Kidney tubule cell (primary cell): ENCODE results near the gene NOXA1.
"Not testable (repeated sequence)": the region's sequence is repeated elsewhere in the genome, so short reads cannot be mapped to it uniquely, and the experiment has no call there.

ENCODE experiments used
- DNase-seq: peaks from one replicate; pipeline ENCODE4 v3.0.0-alpha.2; 2018; ENCODE audit warnings: low spot score

Gene NOXA1

DNA sequence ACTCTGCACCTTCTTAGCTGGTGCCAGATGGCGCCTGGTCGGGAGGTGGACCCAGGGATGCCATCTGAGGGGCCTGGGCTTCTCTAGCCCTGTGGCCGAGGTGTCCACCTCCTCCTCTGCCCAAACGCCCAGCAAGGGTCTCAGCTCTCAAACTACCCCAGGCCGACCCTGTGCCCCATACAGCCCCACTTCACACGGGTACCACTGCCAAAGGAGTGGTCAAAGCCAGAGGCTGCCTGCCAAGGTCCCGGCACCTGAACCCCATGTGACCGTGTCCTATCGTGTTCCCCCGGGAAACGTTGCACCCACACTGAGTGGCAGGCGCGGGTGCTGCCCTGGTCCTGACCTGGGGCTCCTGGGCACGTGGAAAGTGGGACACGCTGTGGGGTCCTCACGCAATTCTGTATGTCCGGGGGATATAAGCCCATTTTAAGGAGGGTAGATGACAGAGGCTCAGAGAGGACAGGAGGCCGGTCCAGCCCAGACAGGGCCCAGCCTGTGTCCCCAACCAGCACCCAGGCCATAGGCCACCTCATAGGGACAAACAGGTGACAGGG, 16.0 kb downstream of the NOXA1 start:
- DNase-seq, result no peak

DNA sequence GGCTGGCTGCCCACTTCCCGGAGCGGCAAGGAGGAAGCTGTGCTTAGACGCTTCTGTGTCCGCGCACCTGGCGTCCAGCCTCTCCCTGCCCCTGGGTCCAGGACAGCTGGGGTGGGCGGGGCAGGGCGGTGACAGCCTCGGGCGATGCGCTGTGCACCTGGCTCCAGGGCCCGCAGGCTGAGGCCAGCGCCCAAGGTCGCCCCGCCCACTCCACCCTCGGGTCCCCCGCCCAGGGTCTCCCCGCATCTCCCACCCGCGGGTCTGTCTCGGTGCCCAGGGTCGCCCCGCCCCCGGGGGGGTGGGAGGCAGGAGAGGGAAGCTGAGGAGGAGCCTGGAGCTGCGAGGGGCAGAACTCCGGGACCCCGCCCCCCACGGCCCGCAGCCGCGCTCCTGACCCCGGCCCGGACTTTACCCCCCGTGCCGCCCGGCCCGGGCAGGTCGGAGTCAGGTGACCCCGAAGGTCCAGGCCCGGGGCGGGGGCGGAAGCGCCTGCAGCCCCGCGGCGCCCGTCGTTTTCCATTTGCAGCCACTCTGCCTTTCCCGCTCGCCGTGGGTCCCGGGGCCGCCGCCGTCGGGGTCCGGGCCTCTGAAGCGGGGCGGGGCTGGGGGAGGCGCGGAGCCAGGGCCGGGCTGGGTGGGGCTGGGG, 18.2 kb downstream of the NOXA1 start, which contains the start of gene ENTPD8:
ENTPD8 (minus strand) TSS at position 69 of the 646 bp plus-strand sequence. CDS start 3,072 bp downstream, outside the sequence.
- peak; percentile 56 for DNase-seq

DNA sequence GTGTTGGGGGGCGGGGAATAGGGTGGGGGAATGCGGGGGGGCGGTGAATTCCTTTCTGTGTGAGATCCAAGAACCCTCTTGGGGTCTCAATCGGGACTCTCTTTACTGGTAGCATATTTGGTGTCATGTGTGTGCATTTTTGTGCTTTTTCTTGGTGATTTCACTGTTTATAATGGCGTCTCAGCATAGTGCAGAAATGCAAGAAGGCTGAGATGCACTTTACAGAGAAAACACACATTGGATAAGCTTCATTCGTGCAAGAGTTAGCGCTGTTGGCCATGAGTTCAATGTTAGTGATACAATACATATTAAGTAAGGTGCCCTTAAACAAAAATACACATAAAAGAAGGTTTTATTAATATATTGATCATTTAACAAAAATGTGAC, 18.7 kb downstream of the NOXA1 start:
- DNase-seq, result no peak

DNA sequence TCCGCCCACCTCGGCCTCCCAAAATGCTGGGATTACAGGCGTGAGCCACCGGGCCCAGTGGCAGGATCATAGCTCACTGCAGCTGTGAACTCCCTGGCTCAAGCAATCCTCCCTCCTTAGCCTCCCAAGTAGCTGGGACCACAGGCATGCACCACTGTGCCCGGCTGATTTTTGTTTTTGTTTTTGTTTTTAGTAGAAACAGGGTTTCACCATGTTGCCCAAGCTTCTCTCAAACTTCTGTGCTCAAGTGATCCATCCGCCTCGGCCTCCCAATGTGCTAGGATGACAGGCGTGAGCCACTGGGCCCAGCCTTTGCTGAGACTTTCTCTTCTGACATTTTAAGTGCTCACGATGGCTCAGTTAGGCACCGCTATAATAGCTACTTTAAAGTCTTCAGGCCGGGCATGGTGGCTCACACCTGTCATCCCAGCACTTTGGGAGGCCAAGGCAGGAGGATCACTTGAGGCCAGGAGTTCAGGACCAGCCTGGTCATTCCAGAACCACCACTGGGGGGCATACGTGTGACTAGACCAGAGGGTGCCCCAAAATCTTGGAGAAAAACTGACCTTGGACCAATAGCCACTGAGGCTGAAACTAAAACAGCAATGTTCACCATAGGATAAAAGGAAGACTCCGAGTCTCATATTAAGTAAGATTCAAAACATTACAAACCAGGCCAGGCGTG, 21.1 kb downstream of the NOXA1 start:
- no peak for DNase-seq

DNA sequence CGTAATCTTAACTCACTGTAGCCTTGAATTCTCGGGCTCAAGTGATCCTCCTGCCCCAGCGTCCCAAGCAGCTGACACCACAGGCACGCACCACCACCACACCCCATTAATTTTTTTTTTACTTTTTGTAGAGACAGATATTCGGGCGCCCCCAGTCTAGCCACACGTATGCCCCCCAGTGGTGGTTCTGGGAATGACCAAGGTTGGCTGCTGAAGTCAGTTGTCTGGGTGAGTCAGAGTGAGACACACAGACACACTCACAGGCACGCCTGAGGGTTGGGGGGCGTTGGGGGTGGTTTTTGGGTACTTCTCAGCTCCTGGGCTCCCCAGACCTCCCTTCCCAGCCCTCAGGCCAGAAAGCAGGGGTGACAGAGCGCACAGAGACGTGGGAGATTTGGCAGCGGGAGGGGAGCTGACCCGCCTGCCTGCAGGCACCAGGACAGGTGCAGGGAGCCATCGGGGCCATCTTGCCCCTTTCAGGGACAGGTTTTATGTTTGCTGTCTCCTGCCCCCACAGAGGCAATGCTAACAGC, 22.1 kb downstream of the NOXA1 start:
- DNase-seq, result peak; percentile 77

DNA sequence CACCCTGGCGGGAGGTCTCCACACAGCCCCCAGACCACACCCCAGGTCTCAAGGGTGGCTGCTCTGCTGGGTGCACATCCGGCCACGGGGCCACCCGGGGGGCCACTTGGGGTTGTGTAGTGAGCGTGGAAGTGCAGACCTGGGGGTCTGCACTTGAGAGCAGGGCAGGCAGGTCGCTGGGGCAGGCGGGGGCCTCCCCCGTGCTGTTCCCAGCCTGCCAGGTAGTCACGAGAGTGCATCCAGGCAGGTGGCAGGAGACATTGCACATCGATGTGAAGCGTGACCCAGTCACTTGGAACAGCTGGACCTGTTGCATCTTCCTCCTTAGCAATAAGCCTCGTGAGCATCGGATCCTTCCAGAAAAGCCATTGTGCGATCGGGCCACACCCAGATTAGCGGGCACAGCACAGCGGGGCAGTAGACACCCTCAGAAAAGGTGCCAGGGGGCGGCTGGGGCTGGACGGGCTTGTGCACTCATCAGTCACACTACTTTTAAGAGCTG, 22.8 kb downstream of the NOXA1 start:
- peak; percentile 42 for DNase-seq

DNA sequence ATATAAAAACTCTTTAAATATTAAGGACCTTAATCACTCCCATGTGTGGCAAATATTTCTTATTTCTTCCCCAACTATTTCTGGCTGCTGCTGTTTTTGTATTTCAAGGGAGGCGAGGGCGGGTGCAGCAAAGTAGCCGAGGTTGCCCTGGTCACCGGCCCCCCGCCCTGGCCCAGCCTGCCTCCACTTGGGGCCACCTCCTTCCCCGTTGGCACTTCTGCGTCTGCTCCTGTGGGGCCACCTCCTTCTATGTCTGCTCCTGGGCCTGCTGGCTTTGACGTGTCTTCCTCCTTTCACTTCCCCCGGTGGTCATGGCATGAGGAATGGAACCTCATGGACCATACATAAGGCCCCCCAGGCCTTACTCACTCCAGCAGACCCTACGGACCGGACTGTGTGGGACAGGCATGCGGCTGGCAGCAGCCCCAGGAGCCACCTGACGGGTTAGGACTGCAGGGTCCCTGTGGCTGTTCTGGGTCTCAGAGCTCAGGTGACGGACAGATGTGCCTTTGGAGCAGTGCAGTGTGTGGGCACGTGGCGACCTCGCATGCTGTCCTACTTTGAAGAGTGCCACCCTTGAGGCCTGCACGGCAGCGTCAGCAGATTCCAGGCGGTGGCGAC, 23.8 kb downstream of the NOXA1 start:
- no peak for DNase-seq

DNA sequence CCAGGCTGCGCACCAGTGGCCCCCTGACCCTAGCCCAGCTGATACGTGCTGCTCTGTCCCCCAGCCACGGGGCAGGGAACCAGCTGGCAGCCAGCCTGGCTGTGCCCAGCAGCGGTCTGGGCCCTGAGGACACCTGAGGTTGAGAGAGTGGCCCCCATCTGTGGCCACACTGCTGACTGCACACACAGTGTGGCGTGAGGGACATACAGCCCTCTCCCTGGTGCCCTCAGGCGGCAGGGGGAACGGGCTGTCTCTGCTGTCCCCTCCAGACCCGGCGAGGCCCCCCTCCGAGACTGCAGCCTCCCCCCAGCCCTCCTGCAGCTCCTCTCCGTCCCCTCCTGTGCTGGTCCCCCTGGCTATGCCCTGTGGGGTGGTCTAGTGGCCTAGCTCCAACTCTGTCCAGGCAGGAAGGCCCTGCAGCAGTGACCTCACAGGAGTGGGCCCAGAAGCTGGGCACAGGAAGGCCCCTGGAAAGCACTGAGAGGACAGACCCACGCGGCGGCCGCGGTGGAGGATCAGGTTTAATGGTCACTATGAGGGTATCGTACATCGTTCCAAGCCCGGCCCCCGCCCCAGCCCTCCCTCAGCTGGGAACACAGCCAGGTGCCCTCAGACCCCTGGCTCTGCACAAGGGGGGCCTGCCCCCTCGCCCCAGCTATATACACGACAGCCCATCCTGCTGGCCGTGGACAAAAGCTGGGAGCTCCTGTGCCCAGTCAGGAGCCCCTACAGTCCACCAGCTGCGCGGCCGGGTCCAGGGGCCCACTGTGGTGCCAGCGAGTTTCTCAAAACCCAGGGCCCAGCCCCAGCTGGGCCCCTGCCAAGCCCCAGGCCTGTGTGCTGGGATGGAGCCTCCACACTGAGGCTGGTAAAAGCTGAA, 24.8 kb downstream of the NOXA1 start:
- DNase-seq, result no peak

DNA sequence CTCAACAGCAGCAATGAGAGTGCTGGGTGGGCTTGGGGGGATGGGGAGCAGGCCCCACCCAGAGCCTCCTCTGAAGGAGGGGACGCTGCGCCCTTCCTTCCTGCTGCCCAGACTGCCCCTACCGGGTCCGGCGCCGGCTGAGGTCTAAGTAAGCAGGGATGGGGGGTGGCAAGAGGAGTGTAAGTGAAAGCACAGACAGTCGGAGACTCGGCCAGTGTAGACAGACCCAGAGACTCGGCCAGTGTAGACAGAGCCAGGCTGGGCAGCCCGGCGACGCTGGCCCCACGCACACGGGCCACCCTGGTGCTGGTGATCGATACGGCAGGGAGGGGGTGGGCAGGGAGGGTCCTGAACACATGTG, 25.4 kb downstream of the NOXA1 start:
- no peak for DNase-seq

DNA sequence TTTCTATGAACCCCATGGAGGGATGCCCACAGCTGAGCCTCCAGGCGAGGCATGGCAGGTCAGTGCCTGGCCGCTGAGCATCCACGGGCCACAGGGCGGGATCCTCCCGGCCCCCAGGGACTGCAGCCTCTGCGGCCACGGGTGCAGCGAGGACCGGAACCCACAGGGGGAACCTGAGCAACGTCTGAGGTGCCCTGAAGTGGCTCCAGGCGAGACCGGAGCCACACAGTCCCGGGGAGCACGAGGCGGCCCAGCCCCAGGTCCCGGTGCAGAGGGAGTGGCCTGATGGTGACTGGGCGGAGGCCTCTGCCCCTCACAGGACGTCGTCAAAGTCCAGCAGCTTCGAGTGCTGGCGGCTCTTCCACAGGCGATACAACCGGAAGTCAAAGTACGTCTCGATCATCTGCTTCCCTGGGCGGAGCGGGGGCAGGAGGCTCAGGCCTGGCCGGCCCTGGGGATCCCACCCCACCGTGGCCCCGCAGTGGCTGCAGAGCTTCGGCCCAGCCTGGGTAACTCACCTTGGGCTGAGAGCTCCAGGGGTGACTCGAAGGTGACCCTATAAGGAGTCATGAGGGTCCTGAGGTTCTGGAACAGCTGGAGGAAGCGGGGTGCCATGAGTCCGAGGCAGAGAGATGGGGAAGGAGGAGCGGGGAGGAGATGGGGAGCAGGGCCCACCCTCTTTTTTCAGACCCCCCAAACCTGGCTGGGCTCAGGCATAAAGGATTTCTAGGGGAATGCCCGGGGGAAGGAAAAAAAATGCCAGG, 26.1 kb downstream of the NOXA1 start:
- DNase-seq, result no peak

DNA sequence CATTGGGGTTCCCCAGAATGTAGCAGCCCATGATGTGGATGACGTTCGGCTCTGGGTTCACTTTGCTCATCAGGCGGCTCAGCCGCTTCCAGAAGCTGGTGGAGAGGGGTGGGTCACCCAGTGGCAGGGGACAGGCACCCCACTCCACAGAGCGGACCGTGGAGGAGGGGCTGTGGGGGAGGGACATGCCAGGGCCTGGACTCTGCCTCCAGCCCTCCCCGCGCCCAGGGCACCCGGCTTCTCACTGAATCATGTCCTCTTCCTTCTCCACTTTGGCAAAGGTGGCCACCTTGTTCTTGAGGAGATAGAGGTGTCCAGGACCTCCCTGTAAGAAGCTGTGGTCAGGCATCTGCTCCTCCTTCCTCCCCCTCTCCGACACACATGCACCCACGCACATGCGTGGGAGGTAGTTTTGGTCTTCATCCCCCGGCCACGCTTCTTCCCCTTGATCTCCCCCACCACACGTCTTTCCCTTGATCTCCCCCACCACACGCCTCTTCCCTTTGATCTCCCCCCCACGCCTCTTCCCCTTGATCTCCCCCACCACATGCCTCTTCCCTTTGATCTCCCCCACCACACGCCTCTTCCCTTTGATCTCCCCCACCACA, 26.8 kb downstream of the NOXA1 start:
- DNase-seq, result no peak

DNA sequence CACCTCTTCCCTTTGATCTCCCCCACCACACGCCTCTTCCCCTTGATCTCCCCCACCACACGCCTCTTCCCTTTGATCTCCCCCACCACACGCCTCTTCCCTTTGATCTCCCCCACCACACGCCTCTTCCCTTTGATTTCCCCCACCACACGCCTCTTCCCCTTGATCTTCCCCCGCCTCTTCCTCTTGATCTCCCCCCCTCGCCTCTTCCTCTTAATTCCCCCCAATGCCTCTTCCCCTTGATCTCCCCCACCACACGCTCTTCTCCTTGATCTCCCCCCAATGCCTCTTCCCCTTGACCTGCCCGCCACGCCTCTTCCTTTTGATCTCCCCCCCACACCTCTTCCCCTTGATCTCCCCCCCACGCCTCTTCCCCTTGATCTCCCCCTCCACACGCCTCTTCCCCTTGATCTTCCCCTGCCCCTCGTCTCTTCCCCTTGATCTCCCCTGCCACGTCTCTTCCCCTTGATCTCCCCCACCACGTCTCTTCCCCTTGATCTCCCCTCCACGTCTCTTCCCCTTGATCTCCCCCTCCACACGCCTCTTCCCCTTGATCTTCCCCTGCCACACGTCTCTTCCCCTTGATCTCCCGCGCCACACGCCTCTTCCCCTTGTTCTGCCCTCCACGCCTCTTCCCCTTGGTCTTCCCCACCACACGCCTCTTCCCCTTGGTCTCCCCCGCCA, 27.5 kb downstream of the NOXA1 start:
- DNase-seq, result not testable (repeated sequence)

DNA sequence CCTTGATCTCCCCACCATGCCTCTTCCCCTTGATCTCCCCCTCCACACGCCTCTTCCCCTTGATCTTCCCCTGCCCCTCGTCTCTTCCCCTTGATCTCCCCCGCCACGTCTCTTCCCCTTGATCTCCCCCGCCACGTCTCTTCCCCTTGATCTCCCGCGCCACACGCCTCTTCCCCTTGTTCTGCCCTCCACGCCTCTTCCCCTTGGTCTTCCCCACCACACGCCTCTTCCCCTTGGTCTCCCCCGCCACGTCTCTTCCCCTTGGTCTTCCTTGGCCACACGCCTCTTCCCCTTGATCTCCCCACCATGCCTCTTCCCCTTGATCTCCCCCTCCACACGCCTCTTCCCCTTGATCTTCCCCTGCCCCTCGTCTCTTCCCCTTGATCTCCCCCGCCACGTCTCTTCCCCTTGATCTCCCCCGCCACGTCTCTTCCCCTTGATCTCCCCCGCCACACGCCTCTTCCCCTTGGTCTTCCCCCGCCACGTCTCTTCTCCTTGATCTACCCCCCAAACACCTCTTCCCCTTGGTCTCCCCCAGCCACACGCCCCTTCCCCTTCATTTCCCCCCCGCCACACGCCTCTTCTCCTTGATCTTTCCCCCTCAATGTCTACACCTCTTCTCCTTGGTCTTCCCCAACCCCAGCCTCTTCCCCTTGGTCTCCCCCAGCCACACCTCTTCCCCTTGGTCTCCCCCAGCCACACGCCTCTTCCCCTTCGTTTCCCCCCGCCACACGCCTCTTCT, 28.2 kb downstream of the NOXA1 start:
- DNase-seq, result not testable (repeated sequence)

DNA sequence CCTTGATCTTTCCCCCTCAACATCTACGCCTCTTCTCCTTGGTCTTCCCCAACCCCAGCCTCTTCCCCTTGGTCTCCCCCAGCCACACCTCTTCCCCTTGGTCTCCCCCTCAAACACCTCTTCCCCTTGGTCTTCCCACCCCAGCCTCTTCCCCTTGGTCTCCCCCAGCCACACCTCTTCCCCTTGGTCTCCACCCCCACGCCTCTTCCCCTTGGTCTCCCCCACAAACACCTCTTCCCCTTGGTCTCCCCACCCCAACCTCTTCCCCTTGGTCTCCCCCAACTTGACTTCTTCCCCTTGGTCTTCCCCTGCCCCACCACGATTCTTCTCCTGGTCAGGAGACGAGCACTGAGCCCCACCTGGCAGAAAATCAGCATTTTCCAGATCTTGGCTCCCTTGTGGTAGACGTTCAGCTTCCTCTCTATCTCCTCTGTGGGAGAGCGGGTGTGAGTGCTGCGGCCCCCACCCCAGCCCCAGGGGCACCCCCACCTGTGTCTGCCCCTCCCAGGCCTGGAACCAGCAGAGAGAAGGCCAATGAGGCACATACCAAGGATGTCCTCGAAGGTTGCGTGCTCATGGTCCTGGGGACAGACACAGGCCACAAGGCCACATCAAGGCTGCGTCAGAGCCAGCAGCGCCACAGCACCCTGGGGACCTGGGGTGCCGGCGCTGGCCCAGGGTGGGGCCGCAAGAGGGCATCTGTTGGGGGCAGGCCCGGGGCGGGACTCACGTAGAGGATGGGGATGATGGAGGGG, 29.0 kb downstream of the NOXA1 start:
- DNase-seq, result no peak

DNA sequence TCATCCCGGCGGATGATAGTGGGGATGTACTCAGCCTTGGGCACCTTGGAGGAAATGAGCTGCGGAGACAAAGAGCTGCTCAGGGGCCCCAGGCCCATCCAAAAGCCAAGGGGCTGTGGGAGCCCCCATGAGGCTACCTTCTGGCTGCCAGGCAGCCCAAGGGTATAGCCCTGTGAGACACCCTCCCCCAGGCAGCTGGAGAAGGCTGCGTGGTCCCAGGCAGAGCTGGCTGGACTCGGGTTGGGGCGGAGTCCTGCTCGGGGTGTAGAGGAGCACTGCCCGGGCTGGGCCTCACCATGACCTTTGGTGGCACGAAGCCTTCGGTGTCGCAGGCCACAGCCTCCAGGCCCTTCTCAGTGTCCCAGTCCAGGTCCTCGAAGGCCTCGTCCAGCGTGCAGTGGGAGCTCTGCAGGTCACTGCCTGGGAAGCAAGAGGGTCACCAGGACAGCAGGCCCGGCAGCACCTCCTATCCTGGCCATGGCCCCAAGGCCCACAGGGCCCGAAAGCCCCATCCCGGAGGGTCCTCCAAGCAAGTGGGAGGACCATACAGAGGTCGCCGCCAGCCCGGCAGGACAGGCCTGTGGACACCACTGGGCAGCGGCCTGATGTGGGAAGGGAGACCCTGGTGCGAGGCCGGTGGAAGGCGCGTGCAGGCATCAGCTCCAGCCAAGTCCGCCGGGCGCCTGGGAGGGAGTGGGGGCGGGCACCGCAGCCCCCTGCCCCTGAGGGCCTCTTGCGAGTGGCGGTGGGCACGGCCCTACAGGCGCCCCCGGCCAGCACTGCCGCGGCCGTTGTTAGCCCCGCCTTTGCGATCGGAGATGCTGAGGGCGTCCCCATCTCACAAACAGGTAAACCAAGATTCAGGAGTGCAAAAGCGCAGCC, 29.8 kb downstream of the NOXA1 start:
- no peak for DNase-seq

DNA sequence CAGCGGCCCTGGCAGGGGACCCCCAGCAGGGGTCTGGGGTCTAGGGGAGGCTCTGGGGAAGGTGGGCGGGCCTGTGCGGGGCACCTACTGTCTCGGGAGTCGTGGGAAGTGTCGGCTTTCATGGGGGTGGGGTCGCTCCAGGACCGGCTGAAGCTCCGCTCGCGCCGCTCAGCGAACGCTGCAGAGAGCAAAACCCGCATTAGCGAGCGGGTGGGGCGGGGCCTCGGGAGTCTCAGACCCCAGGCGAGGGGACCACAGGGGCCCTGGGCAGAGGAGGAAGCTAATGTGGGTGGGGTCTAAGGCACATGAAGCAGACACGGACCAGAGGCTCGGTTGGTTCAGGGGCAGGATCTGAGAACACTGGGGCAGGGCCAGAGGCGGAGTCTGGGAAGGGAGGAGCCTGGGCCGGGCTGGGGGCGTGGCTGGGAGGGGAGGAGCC, 30.5 kb downstream of the NOXA1 start:
- peak; percentile 44 for DNase-seq

DNA sequence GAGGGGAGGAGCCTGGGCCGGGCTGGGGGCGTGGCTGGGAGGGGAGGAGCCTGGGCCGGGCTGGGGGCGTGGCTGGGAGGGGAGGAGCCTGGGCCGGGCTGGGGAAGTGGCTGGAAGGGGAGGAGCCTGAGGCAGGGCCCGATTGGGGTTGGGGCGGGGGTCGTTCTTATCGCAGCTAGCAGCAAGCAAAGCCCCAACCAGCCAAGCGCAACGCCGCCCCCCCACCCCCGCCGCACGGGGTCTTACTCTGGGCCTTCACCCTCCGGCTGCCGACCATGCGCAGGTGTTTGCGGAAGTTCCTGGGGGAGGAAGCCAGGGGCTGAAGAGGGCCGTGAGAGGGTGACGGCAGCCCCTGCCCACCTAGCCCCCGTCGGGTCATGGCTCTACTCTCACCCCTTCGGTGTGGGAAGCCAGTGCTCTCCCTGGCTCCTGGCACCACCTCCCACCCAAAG, 31.0 kb downstream of the NOXA1 start:
- no peak for DNase-seq
